Transverse colon (tissue), 4 donors: ENCODE data around the gene EZR. TPM values are rescaled to one million over a fixed set of nuclear protein-coding genes. Genes with fewer than 3 reads are reported as not detected.

ENCODE experiments used
- DNase-seq: peaks from one replicate; pipeline ENCODE4 v3.0.0-alpha.2; 2019
- H3K27ac ChIP-seq, 4 donors: fragments of 200-600 bp; sonication (generic); 2 replicates each; pipeline ENCODE4 v1.5.1; 2016 to 2018; ENCODE audit warnings: inconsistent platforms in 4 of 4
- H3K27me3 ChIP-seq: fragments of 200-600 bp; sonication (generic); 2 replicates; pipeline ENCODE4 v1.5.1; 2017; ENCODE audit warnings: inconsistent platforms
- H3K36me3 ChIP-seq, 4 donors: fragments of 200-600 bp; sonication (generic); 2 replicates each; pipeline ENCODE4 v1.5.1; 2017 to 2019; ENCODE audit warnings: inconsistent platforms in 4 of 4
- H3K4me1 ChIP-seq, 4 donors: fragments of 200-600 bp; sonication (generic); 2 replicates each; pipeline ENCODE4 v1.5.1; 2017 to 2020; ENCODE audit warnings: inconsistent platforms in 4 of 4
- H3K4me3 ChIP-seq, 4 donors: fragments of 200-600 bp; sonication (generic); 1 replicate in 1 of 4; 2 replicates in 3 of 4; pipeline versions ENCODE4 v1.5.1 to v1.6.1; 2017 to 2019; ENCODE audit warnings: inconsistent platforms in 4 of 4
- H3K9me3 ChIP-seq, 2 donors: fragments of 200-600 bp; sonication (generic); 2 replicates each; pipeline ENCODE4 v1.5.1; 2017 to 2019; ENCODE audit warnings: inconsistent platforms in 2 of 2
- CTCF ChIP-seq, 5 experiments: fragments of 200-600 bp in 3 of 5; fragments of 450-650 bp in 2 of 5; sonication (generic) in 3 of 5; IDR thresholded peaks; 1 replicate in 2 of 5; 2 replicates in 3 of 5; pipeline ENCODE4 v1.5.1; 2016 to 2017; ENCODE audit warnings: antibody characterized with exemption in 5 of 5, inconsistent platforms in 3 of 5, mild to moderate bottlenecking in 2 of 5, moderate library complexity in 1 of 5
- EP300 ChIP-seq: sonication (generic); formaldehyde crosslinking; IDR thresholded peaks from one replicate; pipeline ENCODE4 v1.6.1; 2017; ENCODE audit warnings: antibody characterized with exemption, low read depth
- POLR2A ChIP-seq: fragments of 450-650 bp; IDR thresholded peaks from one replicate; pipeline ENCODE4 v1.6.1; 2016; ENCODE audit warnings: antibody characterized with exemption, mild to moderate bottlenecking, moderate library complexity
- POLR2AphosphoS5 ChIP-seq, 3 donors: sonication (generic); formaldehyde crosslinking; IDR thresholded peaks; one replicate each; pipeline ENCODE4 v1.6.1; 2016; ENCODE audit warnings: antibody characterized with exemption in 3 of 3
- WGBS, 2 donors: methylation state at CpG; one replicate each; pipeline ENCODE4 v1.1.5; 2018; ENCODE audit warnings: low coverage in 1 of 2; 5-methylcytosine and 5-hydroxymethylcytosine counted together
- in situ Hi-C, 4 donors: fragments of 200-750 bp; cut with MboI; loops; one replicate each; pipeline versions ENCODE4 v1.15.0 to v1.15.1; 2017; ENCODE audit warnings: low sequenced_read_pairs in 3 of 4, low pct_ligation_motif_present in 1 of 4, low pct_unique_long_range_greater_than_20kb in 1 of 4
- intact Hi-C: fragments of 100-400 bp; cut with DNase I; formaldehyde crosslinking; loops from one replicate; pipeline ENCODE4 v1.15.1; 2023; ENCODE audit warnings: low total_unique reads
- total RNA-seq, 4 donors: library from RNA; depleted of rRNA; stranded (reverse); fragments of >200 nt; gene quantifications; one replicate each; pipeline ENCODE4 v1.1.0, GENCODE V29; 2016

The EZR gene
- total RNA-seq, 4 donors from 2014 or later, result 149 to 430 (median 319) TPM

DNA sequence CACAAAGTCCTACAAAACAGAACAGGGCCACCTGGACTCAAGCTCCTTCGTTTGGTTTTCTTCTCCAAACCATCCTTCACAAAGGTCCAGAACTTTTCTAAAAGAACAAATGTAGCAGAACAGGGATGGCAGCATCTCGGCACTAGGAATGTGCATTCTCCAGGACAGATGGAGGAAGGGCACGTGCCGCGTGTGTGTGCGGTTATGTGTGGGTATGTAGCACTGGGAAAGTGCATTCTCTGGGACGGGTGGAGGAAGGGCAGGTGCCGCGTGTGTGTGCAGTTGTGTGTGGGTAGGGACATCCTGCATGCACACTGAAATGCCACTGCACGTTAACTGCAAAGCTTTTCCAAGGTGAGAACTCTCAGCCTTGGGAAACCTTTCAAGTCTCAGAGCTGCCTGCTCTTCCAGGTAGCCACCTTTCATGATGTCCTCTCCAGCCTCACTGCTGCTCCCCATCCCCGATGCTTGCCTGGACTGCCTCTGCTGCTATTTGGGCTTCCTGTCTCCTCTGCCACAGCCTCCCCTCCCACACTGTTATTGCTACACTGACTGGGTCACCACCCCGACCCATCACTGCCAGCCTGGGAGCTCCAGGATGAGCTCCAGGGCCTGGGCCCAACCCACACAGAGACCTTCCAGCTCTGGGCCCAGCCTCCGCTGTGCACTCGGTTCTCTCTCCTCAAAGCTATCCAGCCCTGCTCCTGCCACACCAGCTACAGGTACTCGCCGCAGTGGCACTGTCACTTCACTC lies 47.6 kb downstream of the EZR start:
- intact Hi-C loops, result no loop called here
- Histone ChIP-seq H3K9me3 (no peaks in the 10 kb centered on the region), H3K27me3 (no peaks in the 10 kb centered on the region), H3K4me1 (peaks cover 13 to 27% (median 25%) of the 10 kb centered on the region in 4 donors), H3K36me3 (peaks cover 0 to 63% (median 26%) of the 10 kb centered on the region in 4 donors), H3K27ac (peak overlapping the region; percentile 81 to 87 (median 85)), H3K4me3 (no peak overlapping the region)
- WGBS, 2 donors, result 87% methylated on average over 16 of the region's 16 CpGs; no CpG with 5 or more reads in 1 of the 2 donors
- no peak for DNase-seq
- TF ChIP-seq EP300 (no peak), POLR2AphosphoS5 (IDR thresholded peaks at IDR 0.05) (peak in 1 of 3 donors; percentile 21)
- in situ Hi-C loops, result no loop called here

GRCh38 chr6:158770533-158771330 lies 48.4 kb downstream of the EZR start:
- Histone ChIP-seq H3K36me3 (peaks cover 0 to 64% (median 23%) of the 10 kb centered on the region in 4 donors), H3K27me3 (no peaks in the 10 kb centered on the region), H3K9me3 (no peaks in the 10 kb centered on the region), H3K4me3 (no peak overlapping the region), H3K27ac (peak overlapping the region in 2 of 4 donors; percentile 6 to 81), H3K4me1 (peaks cover 13 to 27% (median 25%) of the 10 kb centered on the region in 4 donors)
- TF ChIP-seq EP300, result no peak
- TF ChIP-seq POLR2AphosphoS5 (IDR thresholded peaks at IDR 0.05), result no peak
- no peak for TF ChIP-seq CTCF (IDR thresholded peaks at IDR 0.05)
- TF ChIP-seq POLR2A, result no peak
- intact Hi-C loops, result no loop called here
- in situ Hi-C loops, result no loop called here
- DNase-seq, result no peak
- WGBS, 2 donors, result 83% methylated on average over 11 to 21 of the region's 21 CpGs

DNA sequence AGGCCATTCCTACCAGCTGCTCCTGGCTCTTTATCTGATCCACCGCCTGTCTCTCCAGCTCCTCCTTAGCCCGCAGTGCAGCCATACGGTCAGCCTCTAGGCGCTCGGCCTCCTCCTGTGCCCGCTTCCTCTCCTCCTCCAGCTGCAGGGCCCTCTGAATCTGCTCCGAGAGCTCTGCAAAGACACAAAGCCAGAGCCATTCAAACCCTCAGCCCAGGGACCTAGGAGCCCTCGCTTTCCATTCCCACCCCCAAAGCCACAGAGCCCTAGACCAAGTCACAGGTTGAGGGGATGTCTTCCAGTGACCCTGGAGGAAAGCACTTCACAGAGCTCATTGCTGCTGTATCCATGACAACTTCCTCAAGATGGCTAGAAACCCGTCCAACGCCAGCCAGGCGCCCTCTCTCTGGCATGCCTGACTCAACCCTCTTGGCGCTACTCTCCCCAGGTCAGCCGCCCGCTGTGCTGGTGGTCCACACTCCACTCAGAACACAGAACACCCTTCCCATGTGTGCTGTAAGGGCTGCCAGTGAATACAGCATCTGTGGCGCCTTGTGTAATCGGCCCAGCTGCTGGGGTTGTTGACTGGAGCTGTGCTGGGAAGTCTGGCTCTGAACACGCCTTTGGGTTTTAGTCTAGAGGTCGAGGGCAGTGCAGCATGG lies 49.3 kb downstream of the EZR start:
- in situ Hi-C loops (no loop called here), intact Hi-C loops (no loop called here)
- no peak for DNase-seq
- no peak overlapping the region for H3K4me3 ChIP-seq
- 95 to 98% methylated on average over 6 to 18 of the region's 18 CpGs for WGBS, 2 donors
- no peaks in the 10 kb centered on the region for H3K27me3 ChIP-seq
- TF ChIP-seq CTCF (IDR thresholded peaks at IDR 0.05) (no peak), POLR2A (no peak), EP300 (no peak), POLR2AphosphoS5 (IDR thresholded peaks at IDR 0.05) (no peak)
- H3K27ac ChIP-seq, result no peak overlapping the region
- peaks cover 13 to 27% (median 25%) of the 10 kb centered on the region in 4 donors for H3K4me1 ChIP-seq
- H3K9me3 ChIP-seq, result no peaks in the 10 kb centered on the region
- H3K36me3 ChIP-seq, result peaks cover 0 to 62% (median 25%) of the 10 kb centered on the region in 4 donors

DNA sequence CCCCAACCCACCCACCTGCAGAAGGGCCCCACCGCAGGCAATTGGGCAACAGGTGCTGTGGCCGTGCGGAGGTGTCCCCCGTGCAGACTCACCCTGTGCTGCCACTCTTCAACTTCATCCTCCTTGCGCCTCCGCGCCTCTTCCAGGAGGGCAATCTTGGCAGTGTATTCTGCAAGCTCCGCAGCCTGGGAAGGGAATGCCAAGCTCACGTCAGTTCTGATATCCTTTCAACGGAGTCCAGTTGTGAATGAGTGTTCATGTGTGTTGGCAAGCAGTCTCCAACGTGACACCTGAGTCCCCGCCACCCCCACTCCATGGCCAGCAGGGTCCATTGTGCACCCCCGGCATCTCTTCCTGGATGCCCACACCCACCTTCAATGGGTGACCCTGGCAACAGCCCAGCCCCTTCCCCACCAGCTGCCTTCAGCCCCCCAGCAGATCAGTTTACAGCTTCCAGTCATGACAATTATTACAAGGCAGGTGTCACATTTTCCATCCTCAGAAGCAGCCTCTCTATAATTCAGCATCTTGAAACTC lies 49.9 kb downstream of the EZR start:
- TF ChIP-seq POLR2AphosphoS5 (IDR thresholded peaks at IDR 0.05) (peak in 1 of 3 donors; percentile 19), POLR2A (no peak)
- no peak overlapping the region for H3K4me3 ChIP-seq
- H3K36me3 ChIP-seq, result peaks cover 0 to 68% (median 25%) of the 10 kb centered on the region in 4 donors
- no peak overlapping the region for H3K27ac ChIP-seq
- H3K9me3 ChIP-seq, result no peaks in the 10 kb centered on the region
- in situ Hi-C loops, result no loop called here
- intact Hi-C loops, result no loop called here
- 90 to 93% methylated on average over 6 to 13 of the region's 13 CpGs for WGBS, 2 donors
- no peak for DNase-seq
- H3K4me1 ChIP-seq, result peaks cover 13 to 22% (median 22%) of the 10 kb centered on the region in 4 donors
- no peaks in the 10 kb centered on the region for H3K27me3 ChIP-seq
